ENCODE results near the gene ACOT9. TPM values are rescaled to one million over a fixed set of nuclear protein-coding genes. Genes with fewer than 3 reads are reported as not detected.
"Not testable (repeated sequence)": the region's sequence is repeated elsewhere in the genome, so short reads cannot be mapped to it uniquely, and the experiment has no call there.

Gene ACOT9
- total and polyA plus RNA-seq, 9 donors = 23.0 to 43.3 (median 28.3) TPM

GRCh38 chrX:23782455-23782854 is 39.4 kb upstream of the ACOT9 start:
- no peak for DNase-seq
- H3K27ac ChIP-seq = no peak overlapping the region

GRCh38 chrX:23779025-23779424 is 35.9 kb upstream of the ACOT9 start:
- no peak for DNase-seq
- no peaks in the 10 kb centered on the region for H3K9me3 ChIP-seq
- H3K27me3 ChIP-seq = no peaks in the 10 kb centered on the region
- H3K4me3 ChIP-seq = no peak overlapping the region
- intact Hi-C loops (cut with DNase I) = loop anchor here in 1 of 4 donors (5.0 kb wide), 1 partner anchor 123 kb away; no protein-coding TSS in a partner anchor
- no peaks in the 10 kb centered on the region for H3K36me3 ChIP-seq
- H3K4me1 ChIP-seq (ENCODE audit: insufficient read depth) = no peaks in the 10 kb centered on the region
- WGBS, 3 donors = 69 to 73% (median 72%) methylated on average over 4 of the region's 4 CpGs
- TF ChIP-seq CTCF (IDR thresholded peaks at IDR 0.05) (no peak), POLR2A (IDR thresholded peaks at IDR 0.05) (no peak), EP300 (IDR thresholded peaks at IDR 0.05) (no peak)
- no peak overlapping the region for H3K27ac ChIP-seq

More at GRCh38 chrX:23782455-23782854, 39.4 kb upstream of the ACOT9 start:
- no peaks in the 10 kb centered on the region for H3K36me3 ChIP-seq
- WGBS, 3 donors = 42 to 61% (median 47%) methylated on average over 6 of the region's 6 CpGs
- H3K4me1 ChIP-seq (ENCODE audit: insufficient read depth) = peaks cover 2% of the 10 kb centered on the region
- intact Hi-C loops (cut with DNase I) = loop anchor here in 2 of 4 donors (5.0 to 10.0 kb wide), 2 partner anchors 120 to 122 kb away; partner anchors contain the start of genes APOO (in 1 of the 2) and CXorf58 (in 1 of the 2)
- TF ChIP-seq POLR2A (IDR thresholded peaks at IDR 0.05) = no peak
- no peak for TF ChIP-seq EP300 (IDR thresholded peaks at IDR 0.05)
- no peak for TF ChIP-seq CTCF (IDR thresholded peaks at IDR 0.05)
- no peak overlapping the region for H3K4me3 ChIP-seq
- no peaks in the 10 kb centered on the region for H3K27me3 ChIP-seq
- no peaks in the 10 kb centered on the region for H3K9me3 ChIP-seq

- Histone ChIP-seq H3K36me3 (no peaks in the 10 kb centered on the region), H3K9me3 (no peaks in the 10 kb centered on the region), H3K27me3 (no peaks in the 10 kb centered on the region), H3K4me1 (ENCODE audit: insufficient read depth) (no peaks in the 10 kb centered on the region), H3K4me3 (no peak overlapping the region), H3K27ac (no peak overlapping the region)
- intact Hi-C loops (cut with DNase I) = loop anchor here in 1 of 4 donors (5.0 kb wide), 1 partner anchor 126 kb away; no protein-coding TSS in a partner anchor
- DNase-seq = no peak
- WGBS, 3 donors = 69 to 76% (median 75%) methylated on average over 3 of the region's 3 CpGs
- TF ChIP-seq CTCF (IDR thresholded peaks at IDR 0.05) (no peak), EP300 (IDR thresholded peaks at IDR 0.05) (no peak), POLR2A (IDR thresholded peaks at IDR 0.05) (no peak)
Observed at GRCh38 chrX:23776363-23776762, 33.3 kb upstream of the ACOT9 start.

GRCh38 chrX:23773601-23774175 is 30.6 kb upstream of the ACOT9 start:
- no peak overlapping the region for H3K4me3 ChIP-seq
- no peaks in the 10 kb centered on the region for H3K9me3 ChIP-seq
- H3K4me1 ChIP-seq (ENCODE audit: insufficient read depth) = no peaks in the 10 kb centered on the region
- no peaks in the 10 kb centered on the region for H3K36me3 ChIP-seq
- WGBS, 3 donors = 64 to 72% (median 68%) methylated on average over 3 of the region's 3 CpGs
- no peak overlapping the region for H3K27ac ChIP-seq
- intact Hi-C loops (cut with DNase I) = no loop called here
- H3K27me3 ChIP-seq = no peaks in the 10 kb centered on the region
- no peak for TF ChIP-seq CTCF (IDR thresholded peaks at IDR 0.05)
- no peak for TF ChIP-seq EP300 (IDR thresholded peaks at IDR 0.05)
- no peak for DNase-seq

- H3K4me1 ChIP-seq (ENCODE audit: insufficient read depth); H3K36me3 ChIP-seq; H3K9me3 ChIP-seq; H3K27me3 ChIP-seq; H3K27ac ChIP-seq; H3K4me3 ChIP-seq; DNase-seq; intact Hi-C loops (cut with DNase I): not testable (repeated sequence)
- 85 to 94% (median 86%) methylated on average over 7 of the region's 7 CpGs for WGBS, 3 donors
Observed at GRCh38 chrX:23771086-23771485, 28.0 kb upstream of the ACOT9 start.

Data from ovary (tissue), 9 donors.